ELR (cell line): Measurements from ENCODE around the gene CUX1.

Experiments
- DNase-seq: peaks from one replicate; pipeline ENCODE4 v3.0.0-alpha.2; 2015; ENCODE audit warnings: low read depth

CUX1 gene

DNA sequence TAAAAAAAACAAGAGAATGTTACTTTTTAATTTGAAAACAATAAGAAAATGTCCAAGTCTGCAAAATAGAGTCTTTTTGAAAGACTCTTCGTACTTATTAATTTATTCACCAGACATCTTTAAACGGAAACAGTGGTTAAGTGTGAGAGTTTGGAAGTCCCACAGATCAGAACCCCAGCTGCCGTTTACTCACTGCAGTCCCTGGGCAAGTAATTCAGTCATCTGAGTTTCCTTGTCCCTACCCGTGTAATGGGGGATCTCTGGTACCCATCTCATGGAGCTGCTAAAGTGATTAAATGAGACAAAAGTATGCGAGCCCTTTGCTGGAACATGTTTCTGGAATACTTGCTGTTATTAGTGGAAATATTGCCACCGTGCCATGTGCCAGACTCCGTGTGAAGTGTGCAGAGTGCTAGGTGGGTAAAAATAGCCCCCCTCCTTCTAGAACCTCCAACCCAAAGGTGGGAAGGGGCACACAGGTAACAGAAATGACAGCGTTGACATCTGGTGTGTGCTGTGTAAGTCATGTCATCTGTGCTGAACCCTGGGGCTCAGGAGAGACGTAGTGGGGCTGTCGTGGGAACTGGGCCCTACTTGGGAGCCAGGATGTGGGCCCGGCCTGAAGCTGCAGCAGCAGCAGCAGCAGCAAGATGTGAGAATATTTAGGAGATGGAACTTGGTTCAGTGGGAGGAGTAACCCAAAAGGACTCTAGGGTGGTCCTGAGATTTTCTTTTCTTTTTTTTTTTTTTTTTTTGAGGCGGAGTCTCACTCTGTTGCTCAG is 140.5 kb downstream of the CUX1 start:
- no peak for DNase-seq

DNA sequence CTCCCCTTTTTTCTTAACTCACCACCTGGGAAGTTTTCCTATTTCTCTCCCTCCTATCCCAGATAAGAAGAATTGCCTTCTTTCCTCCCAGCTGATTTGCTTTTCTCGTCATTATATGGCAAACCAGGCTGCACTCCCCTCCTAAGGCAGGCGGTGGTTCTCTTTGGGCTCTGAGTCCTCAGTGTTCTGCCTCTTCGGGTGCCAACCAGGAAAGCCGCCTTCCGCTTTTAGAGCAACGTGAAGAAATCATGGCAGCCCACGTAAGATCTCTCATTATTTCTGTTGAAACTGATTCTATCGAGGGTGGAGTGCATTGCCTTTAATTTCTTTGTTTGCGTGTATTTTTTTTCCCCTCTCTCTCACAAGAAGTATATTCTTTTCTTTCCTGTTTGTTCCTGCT is 141.9 kb downstream of the CUX1 start:
- DNase-seq: no peak

DNA sequence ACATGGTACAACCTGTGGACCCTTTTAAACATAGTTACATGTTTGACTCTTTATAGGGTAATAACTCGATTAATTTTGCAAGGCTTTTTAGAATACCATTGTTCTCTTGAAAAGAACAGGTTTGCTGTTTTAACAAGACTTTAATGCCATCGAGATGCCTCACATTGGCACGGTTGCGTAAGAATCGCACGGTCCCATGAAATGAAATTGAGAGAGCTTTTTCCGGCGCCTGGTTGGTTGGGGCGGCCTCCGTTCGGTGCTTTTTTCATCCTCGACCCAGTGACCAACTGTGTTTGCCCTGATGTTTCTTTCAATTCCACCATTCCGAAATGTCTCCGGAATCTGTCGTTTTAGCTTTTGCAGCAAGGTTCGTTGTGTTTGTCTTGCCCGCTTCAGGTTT is 142.4 kb downstream of the CUX1 start:
- no peak for DNase-seq

DNA sequence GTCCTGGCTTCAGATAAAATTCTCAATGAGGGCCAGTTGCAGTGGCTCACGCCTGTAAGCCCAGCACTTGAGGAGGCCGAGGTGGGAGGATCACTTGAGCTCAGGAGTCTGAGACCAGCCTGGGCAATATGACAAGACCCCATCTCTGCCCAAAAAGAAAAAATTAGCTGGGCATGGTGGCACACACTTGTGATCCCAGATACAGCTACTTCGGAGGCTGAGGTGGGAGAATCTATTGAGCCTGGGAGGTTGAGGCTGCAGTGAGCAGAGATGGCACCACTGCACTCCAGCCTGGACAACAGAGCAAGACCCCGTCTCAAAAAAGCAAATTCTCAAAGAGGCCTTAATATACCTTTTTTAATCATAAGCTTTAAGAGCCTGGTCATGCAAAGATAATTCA is 142.9 kb downstream of the CUX1 start:
- DNase-seq: no peak

DNA sequence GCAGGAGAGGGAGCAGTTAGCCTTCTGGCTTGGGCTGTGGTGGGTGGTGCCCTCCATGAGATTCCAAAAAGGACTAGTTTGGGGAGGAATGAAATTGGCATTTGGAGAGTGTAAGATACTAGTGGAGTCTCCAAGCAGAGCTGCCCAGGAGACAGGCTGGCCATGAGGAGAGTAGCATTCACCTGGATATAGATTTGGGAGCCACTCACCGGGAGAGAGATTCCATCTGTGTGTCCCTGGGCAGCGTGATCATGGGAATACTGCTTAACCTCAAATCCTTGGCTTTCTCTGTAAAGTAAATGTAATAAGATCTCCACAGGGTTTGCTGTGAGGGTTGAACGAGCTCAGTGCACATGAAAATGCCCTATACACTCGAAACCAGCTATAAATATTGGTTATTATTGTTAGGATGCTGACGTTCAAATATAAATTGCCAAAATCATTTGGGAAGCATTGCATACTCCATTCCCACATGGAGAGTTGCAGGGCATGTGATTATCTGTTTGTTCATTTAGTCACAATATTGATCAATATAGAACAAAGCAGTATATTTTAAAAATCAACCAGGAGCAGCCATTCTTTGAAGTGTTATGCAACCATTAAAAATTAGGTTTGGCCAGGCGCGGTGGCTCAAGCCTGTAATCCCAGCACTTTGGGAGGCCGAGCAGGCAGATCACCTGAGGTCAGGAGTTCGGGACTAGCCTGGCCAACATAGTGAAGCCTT is 143.7 kb downstream of the CUX1 start:
- DNase-seq: no peak

DNA sequence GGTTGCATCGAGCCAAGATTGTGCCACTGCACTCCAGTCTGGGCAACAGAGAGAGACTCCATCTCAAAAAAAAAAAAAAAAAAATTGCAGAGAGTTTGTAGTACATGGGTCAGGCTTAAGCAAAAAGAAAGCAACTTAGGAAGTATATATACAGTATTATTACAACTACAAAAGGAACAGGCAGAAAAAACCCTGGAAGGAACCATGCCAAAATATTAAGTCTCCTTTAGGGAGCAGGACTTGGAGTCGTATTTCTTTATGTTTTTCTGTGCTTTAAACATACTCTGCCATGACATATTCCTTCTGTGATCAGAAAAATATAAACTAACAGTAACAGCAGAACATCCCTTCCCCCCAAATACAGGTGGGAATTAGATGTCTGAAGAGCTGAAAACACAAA is 144.4 kb downstream of the CUX1 start:
- DNase-seq: no peak

DNA sequence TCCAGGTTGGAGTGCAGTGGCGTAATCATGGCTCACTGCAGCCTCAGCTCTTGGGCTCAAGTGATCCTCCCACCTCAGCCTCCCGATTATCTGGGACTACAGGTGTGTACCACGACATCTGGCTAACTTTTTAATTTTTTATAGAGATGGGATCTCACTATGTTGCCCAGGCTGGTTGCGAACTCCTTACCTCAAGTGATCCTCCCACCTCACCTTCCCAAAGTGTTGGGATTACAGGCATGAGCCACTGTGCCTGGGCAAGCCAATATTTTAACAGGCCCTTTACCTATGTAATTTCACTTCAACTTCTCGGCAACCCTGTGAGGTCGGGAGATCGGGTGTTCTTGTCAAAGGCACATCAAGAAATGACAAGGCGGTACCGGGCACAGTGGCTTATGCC is 146.3 kb downstream of the CUX1 start:
- no peak for DNase-seq

DNA sequence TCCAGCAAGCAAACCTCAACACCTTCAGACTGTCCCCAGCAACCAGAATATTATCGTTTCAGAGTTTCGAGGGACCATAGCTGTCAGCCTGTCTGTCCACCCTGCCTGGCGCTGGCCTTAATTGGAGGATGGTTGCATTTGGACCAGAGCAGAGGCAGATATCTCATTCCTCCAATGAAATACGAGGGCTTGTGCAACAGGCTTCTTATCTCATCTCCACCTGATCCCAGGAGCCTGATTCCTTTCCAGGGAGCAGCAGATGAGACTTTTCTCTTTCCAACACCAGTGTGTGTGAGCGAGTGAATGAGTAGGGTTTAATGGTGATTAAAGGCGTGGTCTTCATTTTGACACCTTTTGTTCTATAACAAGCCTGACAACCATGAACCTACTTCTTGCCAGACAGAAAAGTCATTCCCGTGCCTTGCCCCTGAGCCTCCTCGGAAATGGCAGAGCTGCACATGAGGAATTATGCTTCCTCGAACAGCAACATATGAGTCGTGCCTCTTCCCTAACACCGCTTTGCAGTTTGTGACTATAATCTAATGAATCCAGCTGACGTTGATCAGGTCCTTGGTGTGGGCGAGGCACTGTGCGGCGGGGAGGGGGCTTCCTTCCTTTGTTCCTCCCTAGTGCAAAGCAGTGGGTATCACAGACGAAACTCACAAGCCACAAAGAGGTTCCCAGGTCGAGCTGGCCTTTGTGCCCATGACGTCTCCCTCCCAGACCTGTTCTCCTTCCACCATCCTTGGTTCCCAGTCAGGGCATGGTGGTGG is 147.4 kb downstream of the CUX1 start:
- no peak for DNase-seq

DNA sequence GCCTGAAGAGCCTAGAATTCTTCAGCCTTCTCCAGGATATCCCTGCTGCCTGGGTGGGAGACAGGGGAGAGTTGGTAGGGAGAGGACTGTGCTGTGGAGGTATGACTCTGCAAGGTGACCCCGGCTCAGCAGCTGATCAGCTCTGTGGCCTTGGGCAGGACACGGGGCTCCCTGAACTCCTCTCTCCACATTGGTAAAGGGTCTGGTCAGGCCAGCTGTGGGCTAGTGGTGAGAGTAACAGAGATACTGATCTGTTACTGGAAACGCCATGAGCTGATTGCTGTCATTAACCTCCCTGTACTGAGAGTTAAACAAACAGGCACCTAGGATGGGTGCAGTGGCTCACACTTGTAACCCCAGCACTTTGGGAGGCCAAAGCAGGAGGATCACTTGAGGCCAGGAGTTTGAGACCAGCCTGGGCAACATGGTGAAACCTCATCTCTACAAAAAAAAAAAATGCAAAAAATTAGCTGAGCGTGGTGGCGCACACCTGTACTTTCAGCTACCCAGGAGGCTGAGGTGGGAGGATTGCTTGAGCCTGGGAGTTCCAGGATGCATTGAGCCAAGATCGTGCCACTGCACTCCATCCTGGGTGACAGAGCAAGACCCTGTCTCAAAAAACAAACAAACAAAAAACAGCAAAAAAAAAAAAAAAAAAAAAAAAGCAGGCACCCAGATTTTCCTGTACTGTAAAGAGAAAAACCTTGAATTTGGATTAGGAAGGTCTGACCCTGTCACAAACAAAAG is 151.5 kb downstream of the CUX1 start:
- DNase-seq: no peak

DNA sequence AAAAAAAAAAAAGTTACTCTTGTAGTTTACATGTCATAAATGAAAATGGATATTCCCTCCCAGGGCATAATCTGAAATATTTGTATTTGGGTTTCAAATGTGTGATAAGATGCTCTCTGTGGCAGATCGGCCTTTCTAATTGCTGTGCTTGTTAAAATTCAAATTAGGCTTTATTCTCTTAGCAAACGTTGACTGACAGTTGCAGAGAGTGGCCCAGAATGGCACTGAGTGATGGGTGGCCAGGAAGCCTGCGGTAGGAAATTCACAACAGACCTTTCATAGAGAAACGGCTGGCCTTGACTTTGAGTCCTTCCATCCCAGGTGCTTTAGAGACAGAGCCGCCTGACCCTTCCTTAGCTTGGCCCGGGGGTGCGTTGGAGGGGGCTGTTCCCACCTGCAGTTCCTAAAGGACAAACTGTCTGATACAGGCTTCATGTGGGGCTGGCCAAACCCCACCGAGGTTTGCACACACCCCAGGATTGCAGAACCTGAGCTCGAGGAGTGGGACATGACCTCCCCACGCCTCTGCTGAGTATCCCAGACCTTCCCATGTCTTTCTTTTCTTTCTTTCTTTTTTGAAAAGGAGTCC is 152.7 kb downstream of the CUX1 start:
- DNase-seq: no peak

DNA sequence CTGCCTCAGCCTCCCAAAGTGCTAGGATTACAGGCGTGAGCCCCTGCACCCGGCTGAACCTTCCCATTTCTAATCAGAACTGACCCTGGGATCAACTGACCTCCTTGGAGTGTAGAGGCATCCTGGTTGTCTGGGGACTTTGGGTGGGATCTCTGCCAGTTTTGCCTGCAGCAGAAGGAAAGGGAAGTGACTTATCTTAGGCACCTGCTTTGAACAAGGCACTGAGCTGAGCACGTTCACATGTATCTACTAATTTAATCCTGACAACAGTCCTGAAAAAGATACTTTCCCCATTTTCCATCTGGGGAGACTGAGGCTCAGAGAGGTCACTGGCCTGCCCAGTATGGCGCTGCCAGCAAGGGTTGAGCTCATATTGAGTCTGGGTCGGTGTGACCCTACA is 153.4 kb downstream of the CUX1 start:
- DNase-seq: no peak

DNA sequence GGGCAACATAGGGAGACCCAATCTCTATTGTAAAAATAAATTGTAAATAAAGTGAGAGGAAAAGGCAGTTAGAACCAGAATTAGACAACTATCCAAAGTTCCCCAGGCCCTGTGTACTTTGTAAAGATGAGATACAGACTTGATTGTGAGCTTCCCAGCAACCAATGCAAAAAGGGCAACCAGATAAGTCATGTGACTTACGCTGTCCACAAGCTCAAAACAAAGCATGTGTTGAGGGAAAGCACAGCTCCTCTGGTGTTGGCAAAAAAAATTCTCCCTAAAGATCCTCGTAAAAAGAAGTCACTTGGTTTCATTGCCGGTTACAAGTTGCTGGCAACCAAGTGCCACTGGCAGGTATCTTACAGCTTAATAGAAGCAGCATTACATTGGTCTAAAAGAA is 154.0 kb downstream of the CUX1 start:
- no peak for DNase-seq

DNA sequence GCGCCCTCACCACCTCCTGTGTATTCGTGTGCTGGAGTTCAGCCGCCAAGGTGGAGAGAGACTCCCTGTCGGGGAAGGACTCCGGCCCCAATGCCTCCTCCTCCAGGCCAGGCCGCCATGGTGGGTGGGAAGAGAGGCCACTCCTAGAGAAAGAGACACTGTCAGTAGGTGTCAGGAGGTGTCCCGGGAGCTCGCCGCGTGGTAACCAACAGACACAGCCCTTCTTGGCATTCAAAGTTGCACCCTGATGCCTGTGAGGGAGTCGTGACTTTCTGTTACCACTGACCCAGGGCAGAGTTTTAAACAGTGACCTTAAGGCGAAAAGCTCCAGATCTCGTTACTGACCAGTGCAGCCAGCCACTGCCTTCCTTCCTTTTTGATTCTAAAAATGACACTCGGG is 155.2 kb downstream of the CUX1 start:
- DNase-seq: no peak

DNA sequence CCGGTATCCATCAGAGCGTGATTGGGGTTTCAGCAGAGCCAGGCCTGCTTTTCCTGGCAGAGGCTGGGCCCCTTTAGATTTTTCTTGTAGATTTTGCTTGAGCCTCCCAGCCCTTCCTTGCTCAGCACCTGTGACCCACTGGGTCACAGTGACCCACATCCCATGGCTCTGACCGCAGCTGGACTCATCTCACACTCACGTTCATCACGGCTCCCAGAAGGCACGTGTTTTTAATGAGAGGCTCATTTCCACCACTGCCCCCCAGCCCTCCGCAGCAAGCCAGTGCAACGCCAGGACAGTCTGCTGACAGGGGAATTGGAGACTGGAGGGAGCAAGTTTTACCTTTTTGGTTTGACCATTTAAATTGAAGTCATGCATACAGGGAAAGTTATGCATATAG is 155.7 kb downstream of the CUX1 start:
- DNase-seq: no peak

DNA sequence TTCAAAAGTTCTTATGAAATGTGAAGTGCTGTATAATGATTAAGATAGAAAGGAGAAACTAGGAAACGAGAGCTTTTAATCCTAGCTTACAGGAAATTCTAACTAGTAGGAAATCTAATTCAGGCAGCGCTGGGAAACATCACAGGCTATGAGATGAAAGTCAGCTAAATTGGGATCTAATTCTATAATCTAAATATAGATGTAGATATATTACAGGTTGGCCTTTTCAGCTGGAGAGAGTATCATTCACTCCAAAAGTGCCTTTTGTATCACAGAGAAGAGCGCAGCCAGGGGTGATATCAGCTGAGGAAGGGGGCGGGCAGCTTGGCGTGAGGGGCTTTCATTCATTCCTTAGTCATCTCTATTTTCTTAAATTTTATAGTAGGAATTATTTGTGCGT is 157.0 kb downstream of the CUX1 start:
- DNase-seq: no peak

DNA sequence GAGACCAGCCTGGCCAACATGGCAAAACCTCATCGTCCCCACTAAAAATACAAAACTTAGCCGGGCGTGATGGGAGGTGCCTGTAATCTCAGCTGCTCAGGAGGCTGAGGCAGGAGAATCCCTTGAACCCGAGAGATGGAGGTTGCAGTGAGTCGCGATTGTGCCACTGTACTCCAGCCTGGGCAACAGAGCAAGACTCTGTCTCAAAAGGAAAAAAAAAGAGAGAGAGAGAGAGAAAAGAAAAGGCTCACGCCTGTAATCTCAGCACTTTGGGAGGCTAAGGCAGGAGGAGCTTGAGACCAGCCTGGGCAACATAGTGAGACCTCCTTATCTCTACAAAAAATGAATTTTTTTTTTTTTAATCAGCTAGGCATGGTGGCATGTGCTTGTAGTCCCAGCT is 157.6 kb downstream of the CUX1 start:
- no peak for DNase-seq

DNA sequence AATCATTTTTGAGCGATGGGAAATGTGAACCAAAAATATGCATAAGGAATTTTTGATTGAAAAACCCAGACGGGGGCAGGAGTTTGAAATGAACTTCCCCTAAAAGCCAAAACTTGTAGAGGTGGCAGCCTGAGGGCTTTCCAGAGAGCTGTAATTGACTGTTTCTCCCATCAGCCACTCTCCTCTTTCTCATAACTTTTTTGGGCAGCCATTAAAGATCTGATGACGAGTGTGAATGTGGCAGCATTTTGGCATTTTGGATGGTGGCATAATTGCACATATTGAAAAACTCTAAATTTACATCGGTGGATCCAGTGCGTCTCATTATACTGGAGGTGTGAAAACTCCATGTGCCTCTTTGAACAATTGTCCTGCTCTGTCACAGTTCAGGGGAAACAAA is 159.0 kb downstream of the CUX1 start:
- no peak for DNase-seq

DNA sequence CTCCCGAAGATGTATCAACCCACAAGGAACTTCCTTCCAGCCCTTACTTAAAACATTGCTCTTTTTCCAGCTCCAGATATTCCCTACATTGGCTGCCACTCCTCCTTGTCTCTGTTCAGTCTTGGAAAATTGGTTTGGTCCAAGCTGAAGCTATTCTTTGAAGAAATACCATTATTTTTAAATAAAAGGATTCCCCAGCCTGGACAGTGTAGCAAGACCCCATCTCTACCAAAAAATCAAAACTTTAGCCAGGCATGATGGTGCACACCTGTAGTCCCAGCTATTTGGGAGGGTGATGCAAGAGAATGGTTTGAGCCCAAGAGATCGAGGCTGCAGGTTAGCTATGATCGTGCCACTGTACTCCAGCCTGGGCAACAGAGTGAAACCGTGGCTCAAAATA is 159.8 kb downstream of the CUX1 start:
- DNase-seq: no peak

DNA sequence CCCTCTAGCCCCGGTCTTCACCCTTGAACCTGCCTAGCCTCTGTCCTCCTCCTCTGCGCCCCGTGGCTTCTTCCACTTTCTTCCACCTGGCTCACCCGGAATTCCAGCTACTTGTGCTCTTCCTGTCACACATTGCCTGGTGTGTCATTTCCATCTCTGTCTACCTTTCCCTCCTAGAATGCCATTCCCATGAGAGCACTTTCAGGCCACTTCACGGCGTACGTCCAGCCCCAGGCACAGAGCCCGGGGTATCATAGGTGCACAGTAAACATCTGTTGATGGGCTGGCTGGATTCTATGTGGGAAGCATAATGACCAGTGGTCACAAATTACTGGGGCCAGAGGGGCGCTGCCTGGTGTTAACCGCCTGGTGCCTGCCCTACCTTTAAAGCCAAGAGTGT is 161.3 kb downstream of the CUX1 start:
- no peak for DNase-seq

DNA sequence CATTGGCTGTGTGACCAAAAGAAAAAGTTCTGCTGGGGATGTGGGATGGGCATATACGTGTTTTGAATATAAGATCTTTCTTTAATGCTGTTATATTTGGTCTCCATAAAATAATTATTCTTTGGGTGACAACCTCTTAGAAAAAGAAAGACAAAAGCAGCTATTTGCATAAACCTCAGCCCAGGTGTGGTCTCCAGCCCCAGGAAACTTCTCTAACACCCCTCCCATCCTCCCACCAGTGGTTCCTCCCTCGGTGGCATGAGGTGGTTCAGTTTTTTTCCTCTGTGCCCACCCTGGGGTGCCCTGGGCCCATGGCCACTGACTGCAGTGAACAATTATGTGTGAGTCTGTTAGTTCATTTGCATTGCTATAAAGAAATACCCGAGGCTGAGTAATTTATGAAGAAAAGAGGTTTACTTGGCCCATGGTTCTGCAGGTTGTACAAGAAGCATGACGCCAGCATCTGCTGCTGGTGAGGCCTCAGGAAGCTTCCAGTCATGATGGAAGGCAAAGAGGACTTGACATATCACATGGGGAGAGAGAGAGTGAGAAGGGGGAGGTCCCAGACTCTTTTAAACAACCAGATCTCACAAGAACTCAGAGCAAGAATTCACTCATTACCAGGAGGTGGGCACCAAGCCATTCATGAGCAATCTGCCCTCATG is 165.9 kb downstream of the CUX1 start:
- no peak for DNase-seq

DNA sequence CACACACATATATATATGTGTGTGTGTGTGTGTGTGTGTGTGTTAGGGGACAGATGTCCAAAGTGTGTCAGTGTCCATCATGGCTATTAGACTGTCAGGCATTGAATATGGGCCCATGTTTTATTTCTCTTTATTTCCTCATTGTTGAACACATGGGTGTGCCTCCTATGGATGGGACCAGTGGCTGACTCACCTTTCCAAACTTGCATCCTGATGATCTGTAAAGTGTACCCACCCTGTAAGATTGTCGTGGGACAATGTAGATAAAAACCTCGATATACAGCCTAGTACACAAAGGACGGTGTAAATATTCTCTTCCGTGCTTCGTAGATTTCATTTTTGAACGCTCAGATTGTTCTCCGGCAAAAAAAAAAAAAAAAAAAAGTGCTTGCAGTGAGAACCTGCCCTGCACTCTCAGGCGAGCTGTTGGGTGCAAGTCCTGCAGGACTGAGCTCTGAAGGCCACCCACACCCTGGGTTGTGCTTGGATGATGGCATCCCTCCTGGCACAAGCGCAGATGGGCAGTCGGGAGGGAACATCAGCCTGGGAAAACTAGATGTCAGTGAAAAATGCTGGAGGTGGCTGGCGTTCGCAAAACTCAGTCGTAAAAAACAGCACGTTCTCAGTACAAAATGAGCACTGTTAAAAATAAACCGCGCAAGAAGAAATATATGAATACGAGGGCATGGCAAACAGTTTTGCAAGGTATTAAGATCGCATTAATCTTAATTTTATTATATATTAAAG is 166.9 kb downstream of the CUX1 start:
- DNase-seq: no peak
